Natural killer cell (primary cell): ENCODE measurements around the gene OSBP2. TPM values are rescaled to one million over a fixed set of nuclear protein-coding genes. Genes with fewer than 3 reads are reported as not detected.

Experiments used
- ATAC-seq, 3 donors: fragments of 150-1000 bp in 2 of 3; fragments of 200-7000 bp in 1 of 3; cut with Tn5 transposase; 1 replicate in 1 of 3; 2 replicates in 2 of 3; pipeline ENCODE4 v1.10.0; 2021; ENCODE audit warnings: mild to moderate bottlenecking in 2 of 3, moderate library complexity in 2 of 3
- DNase-seq, 2 donors: peaks; one replicate each; pipeline versions ENCODE4 v3.0.0 to v3.0.0-alpha.2; 2013 to 2021; ENCODE audit warnings: mixed read lengths in 1 of 2
- H3K27ac ChIP-seq: one replicate; pipeline ENCODE4 v1.5.1; 2013; ENCODE audit warnings: mild to moderate bottlenecking, low read length
- H3K27me3 ChIP-seq: one replicate; pipeline ENCODE4 v1.6.1; 2013; ENCODE audit warnings: low read length; ENCODE audit not compliant: control insufficient read depth, insufficient read depth
- H3K36me3 ChIP-seq: one replicate; pipeline ENCODE4 v1.6.1; 2013; ENCODE audit warnings: low read length; ENCODE audit not compliant: control insufficient read depth, insufficient read depth
- H3K4me1 ChIP-seq: one replicate; pipeline ENCODE4 v1.6.1; 2013; ENCODE audit warnings: low read length; ENCODE audit not compliant: control insufficient read depth, insufficient read depth
- H3K4me3 ChIP-seq: one replicate; pipeline ENCODE4 v1.5.1; 2013; ENCODE audit warnings: low read length
- H3K9me3 ChIP-seq: one replicate; pipeline ENCODE4 v1.6.1; 2013; ENCODE audit warnings: low read length; ENCODE audit not compliant: control insufficient read depth, insufficient read depth
- H3K27ac Mint-ChIP-seq, 2 donors: one replicate each; pipeline ENCODE4 v1.8.0; 2022; ENCODE audit warnings: mild to moderate bottlenecking in 2 of 2, mixed read lengths in 2 of 2, moderate library complexity in 1 of 2
- H3K27me3 Mint-ChIP-seq, 2 donors: one replicate each; pipeline ENCODE4 v1.8.0; 2022; ENCODE audit warnings: low read depth in 2 of 2, mixed read lengths in 2 of 2
- H3K36me3 Mint-ChIP-seq: one replicate; pipeline ENCODE4 v1.8.0; 2022; ENCODE audit warnings: mixed read lengths
- H3K4me1 Mint-ChIP-seq, 2 donors: one replicate each; pipeline ENCODE4 v1.8.0; 2022; ENCODE audit warnings: mixed read lengths in 2 of 2
- H3K4me3 Mint-ChIP-seq: one replicate; pipeline ENCODE4 v1.8.0; 2022; ENCODE audit warnings: mild to moderate bottlenecking, moderate library complexity, mixed read lengths
- H3K9me3 Mint-ChIP-seq, 2 donors: one replicate each; pipeline ENCODE4 v1.8.0; 2022; ENCODE audit warnings: mixed read lengths in 2 of 2
- CTCF ChIP-seq: fragments of 200-600 bp; IDR thresholded peaks from one replicate; pipeline ENCODE4 v1.8.0; 2022; ENCODE audit warnings: antibody characterized with exemption
- WGBS: methylation state at CpG from one replicate; pipeline ENCODE4 v1.1.7; 2013; ENCODE audit warnings: missing lambda C conversion rate; ENCODE audit not compliant: insufficient coverage; 5-methylcytosine and 5-hydroxymethylcytosine counted together
- intact Hi-C: fragments of 100-400 bp; cut with micrococcal nuclease; formaldehyde crosslinking; loops from one replicate; pipeline ENCODE4 v1.14.2; 2022
- total RNA-seq, 4 donors: library from RNA; stranded (reverse); fragments of 120-200 nt in 1 of 4; gene quantifications; one replicate each; pipeline versions ENCODE4 v1.2.3 to v1.2.4, GENCODE V29; 2013 to 2022

The OSBP2 gene
- total RNA-seq, 3 donors from 2014 or later (not counting 1 experiment from before 2014, with no cell fraction given), result 0.65 to 1.2 (median 0.79) TPM

- no peaks in the 10 kb centered on the region for H3K9me3 Mint-ChIP-seq
- no peaks in the 10 kb centered on the region for H3K36me3 Mint-ChIP-seq
- WGBS, result 100% methylated on average over 1 of the region's 1 CpG
- Histone ChIP-seq H3K9me3 (no peaks in the 10 kb centered on the region), H3K4me1 (peaks cover 3% of the 10 kb centered on the region), H3K27ac (no peak overlapping the region), H3K36me3 (no peaks in the 10 kb centered on the region), H3K4me3 (no peak overlapping the region), H3K27me3 (no peaks in the 10 kb centered on the region)
- no peak for TF ChIP-seq CTCF
- peaks cover 0 to 13% of the 10 kb centered on the region in 2 donors for H3K27me3 Mint-ChIP-seq
- no peak overlapping the region for H3K4me3 Mint-ChIP-seq
- ATAC-seq (no peak), DNase-seq (no peak)
- intact Hi-C loops, result no loop called here
- H3K4me1 Mint-ChIP-seq, result peaks cover 0 to 6% of the 10 kb centered on the region in 2 donors
- no peak overlapping the region for H3K27ac Mint-ChIP-seq
Measured at GRCh38 chr22:30701872-30702271, 7.2 kb downstream of the OSBP2 start.

GRCh38 chr22:30702856-30703255 is 8.2 kb downstream of the OSBP2 start:
- ATAC-seq (no peak), DNase-seq (no peak)
- Histone ChIP-seq H3K4me1 (peaks cover 3% of the 10 kb centered on the region), H3K4me3 (no peak overlapping the region), H3K36me3 (no peaks in the 10 kb centered on the region), H3K27me3 (no peaks in the 10 kb centered on the region), H3K9me3 (no peaks in the 10 kb centered on the region), H3K27ac (no peak overlapping the region)
- intact Hi-C loops, result no loop called here
- Mint-ChIP-seq H3K36me3 (no peaks in the 10 kb centered on the region), H3K27ac (no peak overlapping the region), H3K9me3 (no peaks in the 10 kb centered on the region), H3K4me3 (no peak overlapping the region), H3K4me1 (peaks cover 0 to 6% of the 10 kb centered on the region in 2 donors), H3K27me3 (peaks cover 0 to 5% of the 10 kb centered on the region in 2 donors)
- no peak for TF ChIP-seq CTCF
- 86% methylated on average over 1 of the region's 1 CpG for WGBS

- no peaks in the 10 kb centered on the region for H3K36me3 ChIP-seq
- no peaks in the 10 kb centered on the region for H3K9me3 ChIP-seq
- WGBS, result 94% methylated on average over 5 of the region's 5 CpGs
- H3K4me1 ChIP-seq, result peaks cover 10% of the 10 kb centered on the region
- H3K4me1 Mint-ChIP-seq, result peaks cover 2 to 9% of the 10 kb centered on the region in 2 donors
- no peak overlapping the region for H3K4me3 Mint-ChIP-seq
- H3K27me3 ChIP-seq, result no peaks in the 10 kb centered on the region
- intact Hi-C loops, result no loop called here
- H3K4me3 ChIP-seq, result no peak overlapping the region
- TF ChIP-seq CTCF, result no peak
- no peaks in the 10 kb centered on the region for H3K9me3 Mint-ChIP-seq
- peaks cover 0 to 3% of the 10 kb centered on the region in 2 donors for H3K27me3 Mint-ChIP-seq
- H3K27ac Mint-ChIP-seq, result no peak overlapping the region
- no peak overlapping the region for H3K27ac ChIP-seq
- H3K36me3 Mint-ChIP-seq, result no peaks in the 10 kb centered on the region
- DNase-seq (no peak), ATAC-seq (no peak)
Measured at GRCh38 chr22:30704978-30705377, 10.3 kb downstream of the OSBP2 start.
